HEK293T (cell line): ENCODE measurements around the gene RABGAP1L.

ENCODE experiments used
- CTCF ChIA-PET: fragments of 350-600 bp; formaldehyde crosslinking; extraction: SDS; loops from one replicate; lab custom pipeline; 2021; ENCODE audit warnings: antibody characterized with exemption, inconsistent platforms; lab: Yijun Ruan, JAX
- POLR2A ChIA-PET: fragments of 350-600 bp; formaldehyde crosslinking; extraction: SDS; loops from one replicate; lab custom pipeline; 2020; ENCODE audit warnings: antibody characterized with exemption, inconsistent platforms; lab: Yijun Ruan, JAX
- DNase-seq: peaks from one replicate; pipeline ENCODE4 v3.0.0; 2012; ENCODE audit warnings: mixed read lengths; ENCODE audit errors: extremely low spot score
- ARNT ChIP-seq: fragments of 450-650 bp; IDR thresholded peaks from 2 replicates; pipeline ENCODE4 v1.6.1; 2017; ENCODE audit warnings: mild to moderate bottlenecking
- BHLHE40 ChIP-seq: fragments of 450-650 bp; IDR thresholded peaks from 2 replicates; pipeline ENCODE4 v1.6.1; 2016; ENCODE audit warnings: mild to moderate bottlenecking, moderate library complexity, borderline replicate concordance
- CTBP1 ChIP-seq: fragments of 450-650 bp; IDR thresholded peaks from 2 replicates; pipeline ENCODE4 v1.6.1; 2016; ENCODE audit warnings: borderline replicate concordance
- ELF4 ChIP-seq: fragments of 450-650 bp; IDR thresholded peaks from 2 replicates; pipeline ENCODE4 v1.6.1; 2017; ENCODE audit warnings: antibody characterized with exemption
- FOXA1 ChIP-seq: fragments of 450-650 bp; IDR thresholded peaks from 2 replicates; pipeline ENCODE4 v1.6.1; 2016; ENCODE audit warnings: mild to moderate bottlenecking
- FOXK2 ChIP-seq: fragments of 450-650 bp; IDR thresholded peaks from 2 replicates; pipeline ENCODE4 v1.6.1; 2016; ENCODE audit warnings: mild to moderate bottlenecking
- FOXM1 ChIP-seq: fragments of 450-650 bp; IDR thresholded peaks from 2 replicates; pipeline ENCODE4 v1.6.1; 2017; ENCODE audit warnings: mild to moderate bottlenecking, borderline replicate concordance
- HDGF ChIP-seq: fragments of 450-650 bp; IDR thresholded peaks from 2 replicates; pipeline ENCODE4 v1.6.1; 2017; ENCODE audit warnings: antibody characterized with exemption, borderline replicate concordance
- L3MBTL2 ChIP-seq: fragments of 450-650 bp; conservative IDR thresholded peaks from 2 replicates; pipeline ENCODE4 v1.6.1; 2016; ENCODE audit warnings: mild to moderate bottlenecking
- LEF1 ChIP-seq: fragments of 450-650 bp; IDR thresholded peaks from 2 replicates; pipeline ENCODE4 v1.6.1; 2017; ENCODE audit warnings: mild to moderate bottlenecking, borderline replicate concordance
- NFRKB ChIP-seq: fragments of 450-650 bp; IDR thresholded peaks from 2 replicates; pipeline ENCODE4 v1.6.1; 2016; ENCODE audit warnings: mild to moderate bottlenecking, moderate library complexity
- SP1 ChIP-seq: fragments of 450-650 bp; IDR thresholded peaks from 2 replicates; pipeline ENCODE4 v1.6.1; 2017
- SUZ12 ChIP-seq: fragments of 450-650 bp; IDR thresholded peaks from 2 replicates; pipeline ENCODE4 v1.6.1; 2016; ENCODE audit warnings: mild to moderate bottlenecking
- TARDBP ChIP-seq: fragments of 450-650 bp; IDR thresholded peaks from 2 replicates; pipeline ENCODE4 v1.6.1; 2016
- ZNF384 ChIP-seq: fragments of 450-650 bp; IDR thresholded peaks from 2 replicates; pipeline ENCODE4 v1.6.1; 2016
- TF ChIP-seq, protein P1 (sequence below): fragments of 450-650 bp; IDR thresholded peaks from 2 replicates; pipeline ENCODE4 v1.6.1; 2016

RABGAP1L gene

GRCh38 chr1:174266991-174267612 lies 107.8 kb downstream of the RABGAP1L start:
- no peak for TF ChIP-seq ZNF384
- TF ChIP-seq ELF4, result no peak
- no peak for TF ChIP-seq FOXK2
- TF ChIP-seq L3MBTL2, result no peak
- no peak for TF ChIP-seq FOXM1
- TF ChIP-seq NFRKB, result no peak
- TF ChIP-seq SUZ12, result no peak
- no peak for TF ChIP-seq HDGF
- TF ChIP-seq LEF1, result no peak
- no peak for TF ChIP-seq BHLHE40
- TF ChIP-seq FOXA1, result no peak
- TF ChIP-seq, protein P1, sequence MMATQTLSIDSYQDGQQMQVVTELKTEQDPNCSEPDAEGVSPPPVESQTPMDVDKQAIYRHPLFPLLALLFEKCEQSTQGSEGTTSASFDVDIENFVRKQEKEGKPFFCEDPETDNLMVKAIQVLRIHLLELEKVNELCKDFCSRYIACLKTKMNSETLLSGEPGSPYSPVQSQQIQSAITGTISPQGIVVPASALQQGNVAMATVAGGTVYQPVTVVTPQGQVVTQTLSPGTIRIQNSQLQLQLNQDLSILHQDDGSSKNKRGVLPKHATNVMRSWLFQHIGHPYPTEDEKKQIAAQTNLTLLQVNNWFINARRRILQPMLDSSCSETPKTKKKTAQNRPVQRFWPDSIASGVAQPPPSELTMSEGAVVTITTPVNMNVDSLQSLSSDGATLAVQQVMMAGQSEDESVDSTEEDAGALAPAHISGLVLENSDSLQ, result no peak
- DNase-seq, result no peak
- ChIA-PET CTCF (no interaction called here), POLR2A (no interaction called here)

DNA sequence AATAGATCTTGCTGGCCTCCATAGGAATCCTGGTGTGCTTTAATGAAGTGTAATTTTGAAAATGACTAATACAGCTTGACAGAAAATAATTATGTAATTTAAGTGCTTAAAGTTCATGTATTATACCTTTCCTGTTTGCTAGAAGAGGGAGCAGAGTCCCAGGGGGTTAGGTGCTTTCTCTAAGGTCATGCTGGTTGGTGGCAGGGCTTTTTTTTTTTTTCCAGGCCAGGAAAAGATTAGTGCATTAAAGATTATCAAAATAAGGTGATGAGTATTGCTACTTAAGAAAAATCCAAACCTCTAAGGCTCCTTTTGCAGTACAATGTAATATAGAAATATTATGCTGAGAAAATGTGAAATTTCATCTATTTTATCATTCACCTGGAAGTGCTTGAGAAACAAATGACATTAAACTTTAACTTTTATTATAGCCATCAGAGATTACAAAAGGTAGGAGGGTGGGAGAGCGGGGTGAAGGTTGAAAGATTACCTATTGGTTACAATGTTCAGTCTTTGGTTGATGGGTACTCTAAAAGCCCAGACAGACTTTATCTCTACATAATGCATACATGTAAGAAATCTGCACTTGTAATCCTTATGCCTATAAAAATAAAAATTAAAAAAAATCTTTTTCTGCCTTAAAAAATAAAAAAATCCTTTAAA lies 110.8 kb downstream of the RABGAP1L start:
- ChIA-PET CTCF (interaction anchor here (0.7 to 1.6 kb wide), 2 partner anchors 8 to 12 kb away, joined by 3 to 5 read pairs; no protein-coding TSS in a partner anchor), POLR2A (no interaction called here)
- TF ChIP-seq TARDBP, result no peak
- TF ChIP-seq FOXK2, result no peak
- no peak for TF ChIP-seq ELF4
- TF ChIP-seq, protein P1, result no peak
- no peak for DNase-seq

- no peak for TF ChIP-seq CTBP1
- no peak for TF ChIP-seq FOXK2
- TF ChIP-seq, protein P1, result no peak
- no peak for TF ChIP-seq ARNT
- no peak for TF ChIP-seq L3MBTL2
- TF ChIP-seq LEF1, result no peak
- no peak for TF ChIP-seq ELF4
- no peak for TF ChIP-seq HDGF
- TF ChIP-seq SP1, result no peak
- no peak for TF ChIP-seq ZNF384
- no peak for TF ChIP-seq SUZ12
- POLR2A ChIA-PET, result no interaction called here
- no peak for DNase-seq
- CTCF ChIA-PET, result interaction anchor here (1.9 kb wide), 1 partner anchor 10 kb away, joined by 6 read pairs; no protein-coding TSS in a partner anchor
Observed at GRCh38 chr1:174273190-174273589, 113.9 kb downstream of the RABGAP1L start.

- no peak for DNase-seq
- TF ChIP-seq BHLHE40 (no peak), FOXK2 (no peak), SP1 (no peak), NFRKB (no peak), LEF1 (no peak), L3MBTL2 (no peak), ARNT (no peak), FOXM1 (no peak)
- TF ChIP-seq, protein P1, result no peak
- POLR2A ChIA-PET, result no interaction called here
- CTCF ChIA-PET, result interaction anchor here (1.9 kb wide), 1 partner anchor 11 kb away, joined by 6 read pairs; no protein-coding TSS in a partner anchor
Observed at GRCh38 chr1:174273776-174274175, 114.5 kb downstream of the RABGAP1L start.

- ChIA-PET CTCF (interaction anchor here (0.7 kb wide), 1 partner anchor 57 kb away, joined by 3 read pairs; no protein-coding TSS in a partner anchor), POLR2A (no interaction called here)
- DNase-seq, result no peak
- TF ChIP-seq BHLHE40 (no peak), L3MBTL2 (no peak), TARDBP (no peak), SP1 (no peak), HDGF (no peak), FOXM1 (no peak), LEF1 (no peak), ZNF384 (no peak)
Observed at GRCh38 chr1:174274452-174274851, 115.1 kb downstream of the RABGAP1L start.

DNA sequence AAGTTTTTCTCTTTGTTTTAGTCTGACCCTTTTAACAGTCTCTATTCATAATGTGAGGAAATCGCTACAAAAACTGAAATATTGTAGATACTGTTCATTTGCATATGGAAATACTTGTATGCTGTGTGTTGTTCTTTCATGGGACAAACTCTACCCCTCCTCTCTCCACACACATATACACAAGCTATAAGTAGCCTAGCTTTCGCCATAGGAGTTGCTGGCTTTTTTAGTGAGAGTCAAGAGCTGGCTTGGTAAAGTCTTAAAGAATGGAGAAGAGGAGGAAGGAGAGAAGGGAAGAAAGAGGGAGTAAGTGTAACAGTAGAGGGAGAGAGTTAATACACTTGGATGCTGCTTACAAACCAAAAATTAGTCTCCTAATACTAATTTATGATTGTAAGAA lies 115.6 kb downstream of the RABGAP1L start:
- ChIA-PET POLR2A (no interaction called here), CTCF (interaction anchor here (0.7 kb wide), 1 partner anchor 57 kb away, joined by 3 read pairs; no protein-coding TSS in a partner anchor)
- no peak for TF ChIP-seq ARNT
- TF ChIP-seq FOXM1, result no peak
- TF ChIP-seq ELF4, result no peak
- no peak for TF ChIP-seq BHLHE40
- no peak for TF ChIP-seq SP1
- no peak for TF ChIP-seq LEF1
- TF ChIP-seq CTBP1, result no peak
- no peak for TF ChIP-seq HDGF
- TF ChIP-seq FOXK2, result no peak
- no peak for DNase-seq
